ENCODE measurements around the gene CADM2. TPM values are rescaled to one million over a fixed set of nuclear protein-coding genes. Genes with fewer than 3 reads are reported as not detected.

The CADM2 gene
- total RNA-seq, 1 donor from 2014 or later: not detected

GRCh38 chr3:85342915-85343314 is 384.1 kb downstream of the CADM2 start:
- ATAC-seq: peak; percentile 20

- ATAC-seq: no peak
Observed at GRCh38 chr3:85355572-85355971, 396.8 kb downstream of the CADM2 start.

GRCh38 chr3:85360742-85361387 is 402.1 kb downstream of the CADM2 start:
- ATAC-seq: peak; percentile 78

- no peak for ATAC-seq
Observed at GRCh38 chr3:85364296-85364909, 405.6 kb downstream of the CADM2 start.

- no peak for ATAC-seq
Observed at GRCh38 chr3:85370341-85370740, 411.6 kb downstream of the CADM2 start.

GRCh38 chr3:85376131-85376530 is 417.3 kb downstream of the CADM2 start:
- no peak for ATAC-seq

- no peak for ATAC-seq
Observed at GRCh38 chr3:85377115-85377514, 418.3 kb downstream of the CADM2 start.

GRCh38 chr3:85384372-85384771 is 425.6 kb downstream of the CADM2 start:
- no peak for ATAC-seq

- no peak for ATAC-seq
Observed at GRCh38 chr3:85387913-85388505, 429.2 kb downstream of the CADM2 start.

- ATAC-seq: no peak
Observed at GRCh38 chr3:85394424-85394823, 435.6 kb downstream of the CADM2 start.

- ATAC-seq: no peak
Observed at GRCh38 chr3:85397434-85397833, 438.6 kb downstream of the CADM2 start.

GRCh38 chr3:85426121-85426520 is 467.3 kb downstream of the CADM2 start:
- no peak for ATAC-seq

- no peak for ATAC-seq
Observed at GRCh38 chr3:85427467-85427866, 468.7 kb downstream of the CADM2 start.

GRCh38 chr3:85432081-85432480 is 473.3 kb downstream of the CADM2 start:
- no peak for ATAC-seq

- ATAC-seq: no peak
Observed at GRCh38 chr3:85433319-85433718, 474.5 kb downstream of the CADM2 start.

- ATAC-seq: no peak
Observed at GRCh38 chr3:85455561-85456200, 496.9 kb downstream of the CADM2 start.

GRCh38 chr3:85474241-85474640 is 515.5 kb downstream of the CADM2 start:
- ATAC-seq: no peak

- ATAC-seq: no peak
Observed at GRCh38 chr3:85475346-85475745, 516.6 kb downstream of the CADM2 start.

- ATAC-seq: no peak
Observed at GRCh38 chr3:85476891-85477495, 518.2 kb downstream of the CADM2 start.

GRCh38 chr3:85481411-85482212 is 522.8 kb downstream of the CADM2 start:
- no peak for ATAC-seq

- ATAC-seq: no peak
Observed at GRCh38 chr3:85482213-85482490, 523.4 kb downstream of the CADM2 start.

GRCh38 chr3:85483986-85484385 is 525.2 kb downstream of the CADM2 start:
- no peak for ATAC-seq

GRCh38 chr3:85487375-85487774 is 528.6 kb downstream of the CADM2 start:
- no peak for ATAC-seq
